Aorta (tissue), 5 donors: ENCODE measurements around the gene MNT. TPM values are rescaled to one million over a fixed set of nuclear protein-coding genes. Genes with fewer than 3 reads are reported as not detected.

Experiments used
- ATAC-seq: fragments of 200-7000 bp; cut with Tn5 transposase; one replicate; pipeline ENCODE4 v1.9.1; 2022; ENCODE audit warnings: moderate library complexity; ENCODE audit not compliant: low FRiP score
- DNase-seq, 2 donors: peaks; one replicate each; pipeline ENCODE4 v3.0.0-alpha.2; 2020
- H3K27ac ChIP-seq, 2 donors: one replicate each; pipeline ENCODE4 v1.5.1; 2013; ENCODE audit warnings: low read length in 2 of 2, mild to moderate bottlenecking in 2 of 2, moderate library complexity in 2 of 2, control low read depth in 1 of 2, inconsistent platforms in 1 of 2, low read depth in 1 of 2
- H3K27me3 ChIP-seq, 2 donors: one replicate each; pipeline ENCODE4 v1.6.1; 2013; ENCODE audit warnings: control low read depth in 1 of 2, low read length in 1 of 2, mild to moderate bottlenecking in 1 of 2, moderate library complexity in 1 of 2; ENCODE audit not compliant: insufficient read depth in 2 of 2, control insufficient read depth in 1 of 2
- H3K36me3 ChIP-seq, 2 donors: one replicate each; pipeline ENCODE4 v1.6.1; 2013; ENCODE audit warnings: control low read depth in 1 of 2, low read length in 1 of 2, mild to moderate bottlenecking in 1 of 2; ENCODE audit not compliant: insufficient read depth in 2 of 2, control insufficient read depth in 1 of 2
- H3K4me1 ChIP-seq, 2 donors: one replicate each; pipeline ENCODE4 v1.6.1; 2013; ENCODE audit warnings: low read length in 2 of 2, control low read depth in 1 of 2, mild to moderate bottlenecking in 1 of 2, moderate library complexity in 1 of 2; ENCODE audit not compliant: insufficient read depth in 2 of 2, control insufficient read depth in 1 of 2
- H3K4me3 ChIP-seq, 2 donors: one replicate each; pipeline ENCODE4 v1.5.1; 2013; ENCODE audit warnings: low read length in 2 of 2, control low read depth in 1 of 2, mild to moderate bottlenecking in 1 of 2
- H3K9me3 ChIP-seq: one replicate; pipeline ENCODE4 v1.6.1; 2013; ENCODE audit warnings: mild to moderate bottlenecking, low read length; ENCODE audit not compliant: control insufficient read depth
- WGBS, 2 donors: extraction: QIAGEN DNeasy Blood & Tissue Kit; methylation state at CpG; one replicate each; pipeline ENCODE4 v1.1.7; 2013; 5-methylcytosine and 5-hydroxymethylcytosine counted together
- intact Hi-C, 2 donors: fragments of 100-400 bp; cut with DNase I; formaldehyde crosslinking; loops; one replicate each; pipeline versions ENCODE4 v1.14.2 to v1.15.0; 2022
- polyA plus RNA-seq, 2 donors: library from polyadenylated mRNA; stranded (reverse); fragments of 200-250 nt; gene quantifications; one replicate each; pipeline ENCODE4 v1.2.3, GENCODE V29; 2013
- total RNA-seq, 2 donors: library from RNA; stranded (reverse); fragmentation: NEBNext Ultra II Directional; extraction: Animal tissue kit (Norgen Biotek cat#: 25700); gene quantifications; one replicate each; pipeline ENCODE4 v1.2.1, GENCODE V29; 2021
- donor health status: healthy with polysubstance abuse.
- donor health status: Bipolar disorder and iron deficiency.
- donor health status: DM: no; HTN: no; CAD: no.
- donor health status: DM: no; HTN: no; CAD: no.
- donor health status: DM: yes; HTN: yes; CAD: no.

Gene MNT
- total and polyA plus RNA-seq, 4 donors, result 8.3 to 35.7 (median 18.6) TPM

DNA sequence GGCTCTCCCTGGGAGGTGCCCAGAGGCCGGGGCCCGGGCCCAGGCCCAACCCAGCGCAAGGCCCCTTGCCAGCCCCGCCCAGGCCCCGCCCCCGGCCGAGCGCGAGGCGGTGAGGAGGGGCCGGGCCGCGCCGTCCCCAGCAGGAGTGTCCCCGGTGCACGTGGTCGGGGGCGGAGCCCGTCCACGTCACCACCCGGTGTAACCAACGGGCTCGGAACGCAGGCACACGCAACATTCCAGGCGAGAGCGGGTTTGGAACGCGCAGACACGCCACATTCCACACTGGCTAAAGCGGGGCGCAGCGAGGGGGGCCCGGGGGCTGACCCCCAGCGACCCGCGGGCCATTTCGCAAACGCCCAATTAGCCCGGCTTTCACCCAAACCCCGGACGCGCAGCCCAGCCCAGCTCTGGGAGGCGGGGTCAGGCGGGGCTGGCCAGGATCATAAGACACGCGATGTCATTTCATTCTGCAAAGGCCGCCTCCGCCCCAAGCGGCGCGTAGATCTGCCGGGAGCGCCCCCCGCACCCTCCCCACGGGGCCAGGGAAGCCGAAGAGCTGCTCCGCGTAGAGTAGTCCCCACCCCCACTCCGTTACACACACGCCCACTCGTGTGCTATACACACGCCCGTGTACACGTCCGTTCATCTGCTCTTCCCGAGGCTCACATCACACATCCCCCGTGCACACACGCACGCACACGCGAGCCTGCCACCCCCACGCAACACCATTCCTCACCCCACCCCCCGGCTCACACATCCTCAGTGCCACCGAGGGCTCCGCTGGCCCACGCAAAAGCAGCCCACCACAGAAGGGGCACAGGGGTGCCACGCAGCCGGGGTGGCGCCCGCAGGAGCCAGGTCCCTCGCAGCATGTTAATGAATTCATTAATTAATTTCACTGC, 1.0 kb downstream of the MNT start:
- peak overlapping the region; percentile 65 to 75 for H3K4me3 ChIP-seq
- H3K4me1 ChIP-seq, result peaks cover 0 to 2% of the 10 kb centered on the region in 2 donors
- peak; percentile 85 for ATAC-seq
- intact Hi-C loops, result no loop called here
- H3K36me3 ChIP-seq, result no peaks in the 10 kb centered on the region
- WGBS, 2 donors, result 1% methylated on average over 65 to 82 of the region's 82 CpGs
- H3K9me3 ChIP-seq, result no peaks in the 10 kb centered on the region
- DNase-seq, result peak; percentile 97 to 98
- peak overlapping the region; percentile 69 to 97 for H3K27ac ChIP-seq
- H3K27me3 ChIP-seq, result no peaks in the 10 kb centered on the region

DNA sequence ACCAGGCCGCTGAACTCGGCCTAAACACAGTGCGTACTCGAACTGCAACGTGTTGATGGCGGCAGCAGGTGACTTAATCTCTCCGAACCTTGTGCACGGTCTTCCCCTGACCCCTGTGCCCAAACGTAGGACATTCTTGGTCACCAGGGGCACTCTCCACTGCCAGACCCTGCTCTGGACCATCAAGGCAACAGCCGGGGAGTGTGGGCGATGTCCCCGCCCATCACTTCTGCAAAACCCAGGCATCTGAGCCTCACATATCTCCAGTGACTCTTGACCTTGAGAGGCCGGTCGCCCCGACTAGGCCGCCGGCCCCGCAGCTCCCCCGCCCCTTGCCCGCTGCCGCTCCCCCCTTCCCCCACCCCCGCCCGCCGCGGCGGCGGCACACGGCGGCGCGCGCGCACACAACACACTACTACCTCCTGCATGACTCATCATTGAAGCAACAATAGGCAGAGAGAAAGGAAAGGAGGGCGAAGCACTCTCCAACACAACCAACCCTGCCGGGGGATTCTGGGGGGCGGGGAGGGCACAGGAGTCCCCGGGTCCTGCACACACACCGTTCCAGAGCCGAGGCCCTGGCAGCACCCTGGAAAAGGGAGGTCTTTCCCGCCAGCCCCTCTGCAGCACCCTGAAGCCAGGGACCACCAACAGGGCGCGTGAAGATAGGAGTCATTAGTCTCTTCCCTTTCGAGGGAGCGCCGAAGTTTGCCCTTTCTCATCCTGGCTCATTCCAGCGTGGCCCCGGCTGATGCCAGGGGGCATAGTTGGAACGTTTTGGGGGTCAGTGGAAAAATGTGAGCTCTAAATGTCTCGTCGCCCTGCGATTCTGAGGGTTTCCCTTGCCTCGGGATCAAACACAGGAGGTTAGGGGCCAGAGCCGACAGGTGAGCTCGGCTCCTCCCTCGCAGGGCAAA, 1.9 kb downstream of the MNT start:
- intact Hi-C loops, result no loop called here
- no peaks in the 10 kb centered on the region for H3K27me3 ChIP-seq
- H3K4me1 ChIP-seq, result peaks cover 0 to 2% of the 10 kb centered on the region in 2 donors
- 14 to 18% methylated on average over 40 to 55 of the region's 55 CpGs for WGBS, 2 donors
- DNase-seq, result peak; percentile 74 to 87
- peak overlapping the region; percentile 42 to 44 for H3K4me3 ChIP-seq
- no peak for ATAC-seq
- H3K36me3 ChIP-seq, result no peaks in the 10 kb centered on the region
- H3K27ac ChIP-seq, result peak overlapping the region; percentile 69 to 97
- no peaks in the 10 kb centered on the region for H3K9me3 ChIP-seq

DNA sequence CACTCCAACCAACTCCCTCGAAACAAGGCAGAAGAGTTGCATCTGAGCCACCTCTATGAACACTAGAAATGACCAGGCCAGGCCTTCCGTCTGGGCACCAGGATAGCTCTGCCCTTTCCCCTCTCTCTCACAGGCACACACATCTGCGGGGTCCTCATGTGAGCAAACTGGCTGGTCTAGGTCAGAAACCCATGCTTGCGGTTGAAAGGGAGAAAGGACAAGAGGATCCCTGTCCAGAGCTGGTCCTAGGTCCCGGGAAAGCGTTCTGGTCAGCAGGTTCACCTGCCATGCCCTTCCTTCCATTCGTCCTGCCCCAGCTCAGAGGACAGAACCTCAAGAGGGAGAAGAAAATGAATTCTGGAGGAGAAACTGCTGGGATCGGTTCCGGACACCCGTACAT, 2.7 kb downstream of the MNT start:
- Histone ChIP-seq H3K4me3 (no peak overlapping the region), H3K27me3 (no peaks in the 10 kb centered on the region), H3K36me3 (no peaks in the 10 kb centered on the region), H3K4me1 (peaks cover 0 to 2% of the 10 kb centered on the region in 2 donors), H3K27ac (peak overlapping the region; percentile 18 to 46), H3K9me3 (no peaks in the 10 kb centered on the region)
- WGBS, 2 donors, result 77 to 81% methylated on average over 10 of the region's 10 CpGs
- ATAC-seq (no peak), DNase-seq (peak in 1 of 2 donors; percentile 36)
- intact Hi-C loops, result no loop called here

DNA sequence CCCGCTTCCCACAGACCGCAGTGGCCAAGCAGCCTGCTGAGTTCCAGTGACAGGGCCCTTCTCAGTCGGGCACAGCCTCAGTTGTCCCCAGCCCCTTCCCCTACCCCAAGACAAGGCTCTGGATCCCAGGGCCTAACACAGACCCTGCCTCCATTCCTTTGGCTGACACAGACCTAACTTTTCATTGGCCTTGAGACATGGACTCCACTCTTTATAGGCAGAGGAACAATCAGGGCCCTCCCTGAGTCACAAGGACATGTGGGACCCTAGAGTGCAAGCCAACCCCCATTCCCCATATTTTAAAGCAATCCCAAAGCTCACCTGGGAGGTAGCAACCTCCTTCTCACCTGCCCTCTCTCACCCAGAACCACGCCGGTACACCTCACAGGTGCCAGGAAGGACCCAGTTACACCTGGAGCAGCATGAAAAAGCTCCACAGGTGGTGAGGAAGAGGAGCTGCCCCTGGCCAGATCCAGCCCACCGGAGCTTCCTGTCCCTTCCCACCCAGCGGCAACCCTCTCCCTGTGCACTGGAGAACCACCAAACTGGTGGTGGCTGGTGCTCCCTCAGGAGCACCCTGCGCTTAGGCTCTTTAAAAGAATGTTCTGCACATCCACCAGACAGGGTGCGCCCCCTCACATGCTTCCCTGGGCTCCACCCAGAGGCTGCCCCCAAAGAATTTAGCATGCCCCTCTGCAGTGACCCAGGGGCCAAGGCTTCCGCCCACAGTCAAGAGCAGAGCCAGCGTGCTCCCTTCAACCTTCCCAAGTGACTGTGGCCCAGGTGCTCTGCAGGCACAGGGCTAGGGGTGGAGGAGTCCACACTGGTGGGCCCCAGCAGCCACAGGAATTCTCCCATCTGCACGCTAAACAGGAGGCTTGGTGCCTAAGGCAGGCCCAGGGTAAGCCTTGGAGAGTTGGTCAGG, 3.4 kb downstream of the MNT start:
- intact Hi-C loops, result no loop called here

DNA sequence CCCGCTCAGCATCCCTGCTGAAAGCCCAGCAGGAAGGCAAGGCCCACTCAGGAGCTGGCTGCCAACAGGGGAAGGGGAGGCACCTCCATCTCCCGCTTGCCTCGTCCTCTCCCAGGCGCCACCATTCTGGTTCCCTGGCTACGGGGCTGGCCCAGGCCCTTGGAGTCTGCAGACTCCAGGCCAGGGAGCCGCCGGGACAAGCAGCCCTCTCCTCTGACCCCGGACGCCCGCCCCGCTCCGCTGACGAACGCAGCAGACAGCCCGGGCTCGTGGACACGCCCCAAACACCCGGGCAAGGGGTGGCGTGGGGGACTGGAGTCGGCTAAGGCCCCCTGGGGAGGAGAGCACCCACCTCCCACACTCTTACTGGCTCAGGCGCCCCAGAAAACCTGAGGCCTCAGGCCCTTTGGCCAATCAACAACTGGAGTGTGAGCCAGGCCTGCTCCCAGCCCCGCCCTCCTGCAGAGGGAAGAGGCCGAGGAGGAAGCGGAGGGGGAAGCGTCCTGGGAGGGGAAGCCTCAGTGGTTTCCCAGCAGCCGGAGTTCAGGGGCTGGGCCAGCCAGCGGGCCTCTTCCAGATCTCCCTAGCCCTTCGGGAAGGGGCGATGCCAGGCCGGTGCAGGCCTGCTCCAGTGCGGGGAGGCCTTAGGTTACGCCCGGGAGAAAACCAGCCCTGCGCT, 4.2 kb downstream of the MNT start:
- H3K27me3 ChIP-seq, result no peaks in the 10 kb centered on the region
- no peaks in the 10 kb centered on the region for H3K9me3 ChIP-seq
- DNase-seq (peak; percentile 97 to 98), ATAC-seq (peak; percentile 34)
- no peak overlapping the region for H3K4me3 ChIP-seq
- WGBS, 2 donors, result 0 to 2% methylated on average over 33 to 34 of the region's 34 CpGs
- intact Hi-C loops, result no loop called here
- peaks cover 0 to 2% of the 10 kb centered on the region in 2 donors for H3K4me1 ChIP-seq
- H3K27ac ChIP-seq, result peak overlapping the region; percentile 50 to 74
- no peaks in the 10 kb centered on the region for H3K36me3 ChIP-seq

More for the DNA sequence above, 3.4 kb downstream of the MNT start:
- Histone ChIP-seq H3K27ac (peak overlapping the region; percentile 50 to 74), H3K36me3 (no peaks in the 10 kb centered on the region), H3K9me3 (no peaks in the 10 kb centered on the region), H3K27me3 (no peaks in the 10 kb centered on the region), H3K4me3 (no peak overlapping the region), H3K4me1 (peaks cover 0 to 2% of the 10 kb centered on the region in 2 donors)
- WGBS, 2 donors, result 70 to 72% methylated on average over 12 of the region's 12 CpGs
- ATAC-seq (no peak), DNase-seq (peak in 1 of 2 donors; percentile 50)

DNA sequence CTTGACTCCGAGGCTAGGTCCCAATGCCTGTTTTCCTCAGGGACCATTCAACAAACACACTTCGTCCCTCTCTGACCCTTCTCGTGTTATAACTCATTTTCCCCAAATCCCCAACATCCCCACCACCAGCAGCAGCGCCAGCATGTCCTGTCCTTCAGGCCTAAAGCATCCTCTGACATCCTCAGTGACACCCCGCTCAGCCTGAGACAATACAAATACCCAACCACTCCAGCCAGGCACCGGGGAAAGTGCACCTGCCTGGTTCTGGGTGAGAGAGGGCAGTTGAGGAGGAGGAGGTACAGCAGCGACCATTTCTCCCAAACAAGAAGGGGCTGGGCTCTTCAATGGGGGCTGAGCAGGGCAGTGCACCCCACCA, 4.7 kb downstream of the MNT start:
- Histone ChIP-seq H3K36me3 (no peaks in the 10 kb centered on the region), H3K27me3 (no peaks in the 10 kb centered on the region), H3K27ac (peak overlapping the region; percentile 31 to 74), H3K4me1 (peaks cover 0 to 2% of the 10 kb centered on the region in 2 donors), H3K4me3 (no peak overlapping the region), H3K9me3 (no peaks in the 10 kb centered on the region)
- WGBS, 2 donors, result 38 to 44% methylated on average over 7 of the region's 7 CpGs
- ATAC-seq (no peak), DNase-seq (no peak)
- intact Hi-C loops, result no loop called here

DNA sequence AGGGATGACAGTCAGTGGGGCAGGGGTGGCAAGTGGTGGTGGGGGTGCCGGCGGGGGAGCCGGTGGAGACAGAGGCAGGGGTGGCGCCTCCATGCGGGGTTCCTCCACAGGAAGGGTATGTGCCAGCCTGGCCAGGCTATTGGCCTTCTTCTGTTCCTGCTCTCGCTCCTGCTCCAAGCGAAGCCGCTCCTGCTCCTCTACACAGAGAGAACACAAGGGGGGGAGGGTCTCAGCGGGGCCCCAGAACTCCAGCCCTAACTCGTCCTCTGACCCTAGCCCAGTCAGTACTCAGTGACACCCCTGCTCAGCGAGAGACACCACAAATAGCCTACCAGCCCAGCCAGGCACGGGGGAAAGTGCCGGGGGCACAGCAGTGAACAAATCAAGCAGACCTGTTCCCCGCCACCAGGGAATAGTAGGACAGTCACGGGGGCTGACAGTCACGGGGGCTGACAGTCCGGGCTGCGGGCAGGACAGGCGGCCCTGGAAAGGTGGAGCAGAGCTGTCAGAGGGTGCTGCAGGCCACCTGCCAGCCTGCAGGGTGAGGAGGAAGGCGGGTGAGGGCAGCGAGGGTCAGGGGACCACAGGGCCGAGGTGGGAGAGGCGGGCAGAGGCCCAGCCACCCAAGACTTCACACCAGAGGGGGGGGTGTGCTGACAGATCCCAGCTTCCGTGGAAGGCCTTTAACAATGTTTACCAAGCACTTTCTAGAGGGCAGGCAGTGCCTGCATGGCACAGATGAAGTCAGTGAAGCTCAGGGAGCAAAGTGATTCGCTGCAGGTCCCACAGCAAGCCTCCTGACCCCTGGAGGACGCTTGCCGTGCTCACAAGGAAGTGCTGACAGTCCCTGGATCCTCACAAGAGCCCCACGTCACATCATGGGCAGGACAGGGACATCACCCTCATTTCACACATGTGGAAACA, 5.3 kb downstream of the MNT start:
- WGBS, 2 donors, result 64 to 72% methylated on average over 21 to 28 of the region's 28 CpGs
- intact Hi-C loops, result no loop called here
- Histone ChIP-seq H3K36me3 (no peaks in the 10 kb centered on the region), H3K9me3 (no peaks in the 10 kb centered on the region), H3K27me3 (no peaks in the 10 kb centered on the region), H3K4me1 (peaks cover 0 to 2% of the 10 kb centered on the region in 2 donors), H3K4me3 (no peak overlapping the region), H3K27ac (peak overlapping the region; percentile 12 to 74)
- DNase-seq, result peak in 1 of 2 donors; percentile 63
- no peak for ATAC-seq
